Activated CD4-positive, alpha-beta T cell treated with anti-CD3 and anti-CD28 coated beads for 36 hours (primary cell): ENCODE data around the gene PGF. TPM values are rescaled to one million over a fixed set of nuclear protein-coding genes. Genes with fewer than 3 reads are reported as not detected.

ENCODE experiments used
- ATAC-seq: fragments of 200-7000 bp; cut with Tn5 transposase; one replicate; pipeline ENCODE4 v1.10.0; 2021; ENCODE audit warnings: mild to moderate bottlenecking, moderate library complexity
- CTCF ChIA-PET: fragments of 350-600 bp; sonication (Branson Sonifier 250); formaldehyde crosslinking; loops from one replicate; lab custom pipeline; 2021; ENCODE audit warnings: antibody characterized with exemption; lab: Charles Lee
- POLR2A ChIA-PET: fragments of 350-600 bp; sonication (Branson Sonifier 250); formaldehyde crosslinking; loops from one replicate; lab custom pipeline; 2021; ENCODE audit warnings: antibody characterized with exemption, inconsistent platforms; lab: Charles Lee
- DNase-seq: peaks from one replicate; pipeline ENCODE4 v3.0.0-alpha.2; 2020
- H3K27ac Mint-ChIP-seq: one replicate; pipeline ENCODE4 v1.8.0; 2021; ENCODE audit warnings: mixed read lengths
- H3K27me3 Mint-ChIP-seq: one replicate; pipeline ENCODE4 v1.8.0; 2021; ENCODE audit warnings: mixed read lengths
- H3K36me3 Mint-ChIP-seq: one replicate; pipeline ENCODE4 v1.8.0; 2021; ENCODE audit warnings: low read depth, mixed read lengths
- H3K4me1 Mint-ChIP-seq: one replicate; pipeline ENCODE4 v1.8.0; 2021; ENCODE audit warnings: mixed read lengths
- H3K4me3 Mint-ChIP-seq: one replicate; pipeline ENCODE4 v1.8.0; 2021; ENCODE audit warnings: mild to moderate bottlenecking, moderate library complexity, mixed read lengths
- H3K9me3 Mint-ChIP-seq: one replicate; pipeline ENCODE4 v1.8.0; 2021; ENCODE audit warnings: low read depth, mixed read lengths
- intact Hi-C, 2 experiments: fragments of 100-400 bp; cut with DNase I in 1 of 2; cut with micrococcal nuclease in 1 of 2; formaldehyde crosslinking; loops; one replicate each; pipeline versions ENCODE4 v1.14.2 to v1.15.1; 2022 to 2024; cut with DNase I, micrococcal nuclease
- total RNA-seq, 2 experiments: library from RNA; stranded (reverse); gene quantifications; one replicate each; pipeline ENCODE4 v1.2.3, GENCODE V29; 2021

Gene PGF
- total RNA-seq, 2 experiments from 2014 or later = 0.09 TPM; not detected in 1

- ChIA-PET POLR2A (no interaction called here), CTCF (interaction anchor here (0.6 kb wide), 1 partner anchor 313 kb away, joined by 3 read pairs; no protein-coding TSS in a partner anchor)
- H3K27ac Mint-ChIP-seq = no peak overlapping the region
- H3K9me3 Mint-ChIP-seq = no peaks in the 10 kb centered on the region
- no peaks in the 10 kb centered on the region for H3K36me3 Mint-ChIP-seq
- no peaks in the 10 kb centered on the region for H3K4me1 Mint-ChIP-seq
- H3K4me3 Mint-ChIP-seq = no peak overlapping the region
- ATAC-seq (no peak), DNase-seq (no peak)
- no peaks in the 10 kb centered on the region for H3K27me3 Mint-ChIP-seq
- intact Hi-C loops = no loop called here
Measured at GRCh38 chr14:74985028-74985310, 29.6 kb upstream of the PGF start.

GRCh38 chr14:74984236-74985027, 29.0 kb upstream of the PGF start:
- intact Hi-C loops = no loop called here
- no peak overlapping the region for H3K4me3 Mint-ChIP-seq

GRCh38 chr14:74983343-74983742, 27.9 kb upstream of the PGF start:
- DNase-seq (no peak), ATAC-seq (no peak)
- H3K4me1 Mint-ChIP-seq = no peaks in the 10 kb centered on the region
- ChIA-PET POLR2A (interaction anchor here (0.6 to 0.7 kb wide), 2 partner anchors 81 to 87 kb away, joined by 3 to 5 read pairs; partner anchors contain the start of gene ACYP1), CTCF (interaction anchor here (0.8 to 0.9 kb wide), 2 partner anchors 39 to 41 kb away, joined by 3 to 4 read pairs; no protein-coding TSS in a partner anchor)
- H3K27ac Mint-ChIP-seq = no peak overlapping the region
- no peaks in the 10 kb centered on the region for H3K27me3 Mint-ChIP-seq
- no peaks in the 10 kb centered on the region for H3K9me3 Mint-ChIP-seq
- intact Hi-C loops = no loop called here
- no peak overlapping the region for H3K4me3 Mint-ChIP-seq
- H3K36me3 Mint-ChIP-seq = no peaks in the 10 kb centered on the region

More at GRCh38 chr14:74984236-74985027, 29.0 kb upstream of the PGF start:
- Mint-ChIP-seq H3K9me3 (no peaks in the 10 kb centered on the region), H3K4me1 (no peaks in the 10 kb centered on the region), H3K27ac (no peak overlapping the region), H3K36me3 (no peaks in the 10 kb centered on the region), H3K27me3 (no peaks in the 10 kb centered on the region)
- ATAC-seq (no peak), DNase-seq (no peak)
- ChIA-PET POLR2A (interaction anchor here (0.6 to 0.7 kb wide), 2 partner anchors 86 to 133 kb away, joined by 3 to 5 read pairs; no protein-coding TSS in a partner anchor), CTCF (interaction anchor here (0.5 to 0.6 kb wide), 2 partner anchors 313 to 596 kb away, joined by 3 read pairs; no protein-coding TSS in a partner anchor)

- intact Hi-C loops = no loop called here
- DNase-seq = no peak
- POLR2A ChIA-PET = no interaction called here
- H3K36me3 Mint-ChIP-seq = no peaks in the 10 kb centered on the region
- CTCF ChIA-PET = interaction anchor here (0.9 kb wide), 1 partner anchor 38 kb away, joined by 4 read pairs; no protein-coding TSS in a partner anchor
- ATAC-seq = no peak
- no peaks in the 10 kb centered on the region for H3K27me3 Mint-ChIP-seq
- H3K27ac Mint-ChIP-seq = no peak overlapping the region
- H3K9me3 Mint-ChIP-seq = no peaks in the 10 kb centered on the region
- no peaks in the 10 kb centered on the region for H3K4me1 Mint-ChIP-seq
- no peak overlapping the region for H3K4me3 Mint-ChIP-seq
Measured at GRCh38 chr14:74982661-74983060, 27.3 kb upstream of the PGF start.

GRCh38 chr14:74981833-74982232, 26.4 kb upstream of the PGF start:
- Mint-ChIP-seq H3K9me3 (no peaks in the 10 kb centered on the region), H3K36me3 (no peaks in the 10 kb centered on the region), H3K4me1 (no peaks in the 10 kb centered on the region), H3K27ac (no peak overlapping the region), H3K27me3 (no peaks in the 10 kb centered on the region), H3K4me3 (no peak overlapping the region)
- POLR2A ChIA-PET = interaction anchor here (0.6 kb wide), 1 partner anchor 53 kb away, joined by 3 read pairs; no protein-coding TSS in a partner anchor
- intact Hi-C loops = no loop called here
- ATAC-seq (no peak), DNase-seq (no peak)
- CTCF ChIA-PET = no interaction called here

GRCh38 chr14:74981462-74981782, 26.0 kb upstream of the PGF start:
- ChIA-PET POLR2A (interaction anchor here (0.6 kb wide), 1 partner anchor 54 kb away, joined by 3 read pairs; no protein-coding TSS in a partner anchor), CTCF (no interaction called here)
- Mint-ChIP-seq H3K4me1 (no peaks in the 10 kb centered on the region), H3K36me3 (no peaks in the 10 kb centered on the region), H3K27me3 (no peaks in the 10 kb centered on the region), H3K9me3 (no peaks in the 10 kb centered on the region), H3K27ac (no peak overlapping the region), H3K4me3 (no peak overlapping the region)
- intact Hi-C loops = no loop called here
- ATAC-seq = no peak
- DNase-seq = no peak

- ATAC-seq (no peak), DNase-seq (no peak)
- H3K27me3 Mint-ChIP-seq = no peaks in the 10 kb centered on the region
- H3K4me1 Mint-ChIP-seq = no peaks in the 10 kb centered on the region
- intact Hi-C loops = no loop called here
- H3K4me3 Mint-ChIP-seq = no peak overlapping the region
- H3K27ac Mint-ChIP-seq = no peak overlapping the region
- ChIA-PET POLR2A (interaction anchor here (0.6 kb wide), 1 partner anchor 54 kb away, joined by 3 read pairs; no protein-coding TSS in a partner anchor), CTCF (interaction anchor here (0.6 kb wide), 1 partner anchor 9 kb away, joined by 3 read pairs; no protein-coding TSS in a partner anchor)
- no peaks in the 10 kb centered on the region for H3K9me3 Mint-ChIP-seq
- H3K36me3 Mint-ChIP-seq = no peaks in the 10 kb centered on the region
Measured at GRCh38 chr14:74980731-74981461, 25.5 kb upstream of the PGF start.

- Mint-ChIP-seq H3K27ac (no peak overlapping the region), H3K9me3 (no peaks in the 10 kb centered on the region), H3K27me3 (no peaks in the 10 kb centered on the region), H3K4me3 (no peak overlapping the region), H3K4me1 (no peaks in the 10 kb centered on the region), H3K36me3 (no peaks in the 10 kb centered on the region)
- DNase-seq (no peak), ATAC-seq (no peak)
- intact Hi-C loops = no loop called here
- ChIA-PET CTCF (interaction anchor here (0.6 kb wide), 1 partner anchor 9 kb away, joined by 3 read pairs; no protein-coding TSS in a partner anchor), POLR2A (no interaction called here)
Measured at GRCh38 chr14:74980398-74980730, 25.0 kb upstream of the PGF start.

- Mint-ChIP-seq H3K9me3 (no peaks in the 10 kb centered on the region), H3K36me3 (no peaks in the 10 kb centered on the region), H3K4me3 (no peak overlapping the region), H3K27me3 (no peaks in the 10 kb centered on the region), H3K27ac (no peak overlapping the region), H3K4me1 (no peaks in the 10 kb centered on the region)
- DNase-seq (no peak), ATAC-seq (no peak)
- intact Hi-C loops = no loop called here
- ChIA-PET CTCF (interaction anchor here (0.6 kb wide), 1 partner anchor 122 kb away, joined by 3 read pairs; no protein-coding TSS in a partner anchor), POLR2A (interaction anchor here (1.1 kb wide), 1 partner anchor 9 kb away, joined by 3 read pairs; no protein-coding TSS in a partner anchor)
Measured at GRCh38 chr14:74979442-74980397, 24.3 kb upstream of the PGF start.

GRCh38 chr14:74979029-74979428, 23.6 kb upstream of the PGF start:
- Mint-ChIP-seq H3K36me3 (no peaks in the 10 kb centered on the region), H3K27me3 (no peaks in the 10 kb centered on the region), H3K4me3 (no peak overlapping the region), H3K4me1 (no peaks in the 10 kb centered on the region), H3K9me3 (no peaks in the 10 kb centered on the region), H3K27ac (no peak overlapping the region)
- intact Hi-C loops = no loop called here
- CTCF ChIA-PET = interaction anchor here (0.6 kb wide), 1 partner anchor 123 kb away, joined by 3 read pairs; no protein-coding TSS in a partner anchor
- POLR2A ChIA-PET = interaction anchor here (1.1 kb wide), 1 partner anchor 8 kb away, joined by 3 read pairs; no protein-coding TSS in a partner anchor
- DNase-seq (no peak), ATAC-seq (no peak)
